ENCODE data around the gene ETFA.

Gene ETFA

GRCh38 chr15:76221085-76221767, 90.0 kb downstream of the ETFA start:
- DNase-seq (ENCODE audit: low read depth in 1 of 2, low spot score in 1 of 2): no peak

DNA sequence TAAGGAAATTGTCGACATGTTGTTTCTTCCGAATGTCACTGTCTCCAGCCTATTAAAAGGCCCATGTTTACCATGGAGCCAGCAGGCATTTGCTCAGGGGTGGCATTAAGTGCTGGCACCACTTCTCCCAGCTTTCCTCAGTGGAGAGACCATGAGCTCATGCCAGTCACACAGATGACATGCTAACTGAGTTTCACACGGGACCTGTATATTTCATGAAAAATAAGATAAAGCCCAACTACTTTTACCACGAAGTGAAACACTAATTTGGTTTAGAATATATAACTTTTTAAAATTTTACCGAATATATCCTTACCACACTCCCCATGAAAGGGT, 93.4 kb downstream of the ETFA start:
- no peak for DNase-seq (ENCODE audit: low read depth in 1 of 2, low spot score in 1 of 2)

DNA sequence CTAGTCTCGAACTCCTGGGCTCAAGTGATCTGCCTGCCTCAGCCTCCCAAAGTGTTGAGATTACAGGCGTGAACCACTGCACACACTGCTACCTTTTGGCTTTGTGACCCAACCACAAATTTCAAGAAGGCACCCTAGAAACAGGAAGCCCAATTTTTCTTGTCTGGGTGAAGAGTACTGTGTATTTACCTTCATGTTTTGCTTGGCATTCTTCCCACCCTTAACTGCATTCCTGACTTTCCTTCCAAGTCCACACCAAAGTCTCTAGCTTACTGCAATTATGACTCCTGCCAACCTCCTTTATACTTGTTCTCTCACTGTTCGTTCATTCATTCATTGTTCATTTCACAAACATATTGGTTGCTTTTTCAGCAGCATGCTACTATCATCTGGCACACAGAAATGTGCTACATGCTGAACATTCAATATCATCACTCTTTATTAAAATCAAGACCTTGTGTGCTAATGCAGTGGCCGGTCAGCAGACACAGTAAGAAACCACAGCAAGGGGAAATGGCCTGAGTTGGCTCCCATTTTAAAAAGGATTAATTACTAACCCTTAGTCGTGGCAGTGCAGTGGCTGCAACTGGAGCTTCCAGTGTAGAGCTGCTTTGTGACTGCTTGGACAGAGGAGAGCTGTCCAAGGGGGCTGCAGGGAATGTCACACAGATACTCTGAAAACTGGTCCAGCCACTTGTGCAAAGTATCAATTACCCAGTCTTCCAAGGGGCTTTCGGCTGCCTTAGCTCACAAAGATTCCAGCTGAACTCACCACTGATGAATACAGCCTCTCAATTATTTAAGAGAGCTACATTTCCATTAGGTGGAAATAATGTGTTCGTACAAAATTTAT, 94.0 kb downstream of the ETFA start:
- no peak for DNase-seq (ENCODE audit: low read depth in 1 of 2, low spot score in 1 of 2)

- no peak for DNase-seq (ENCODE audit: low read depth in 1 of 2, low spot score in 1 of 2)
Observed at GRCh38 chr15:76215634-76216033, 95.6 kb downstream of the ETFA start.

- DNase-seq (ENCODE audit: low read depth in 1 of 2, low spot score in 1 of 2): no peak
Observed at GRCh38 chr15:76209942-76210341, 101.3 kb downstream of the ETFA start.

- no peak for DNase-seq (ENCODE audit: low read depth in 1 of 2, low spot score in 1 of 2)
Observed at GRCh38 chr15:76209523-76209922, 101.7 kb downstream of the ETFA start.

DNA sequence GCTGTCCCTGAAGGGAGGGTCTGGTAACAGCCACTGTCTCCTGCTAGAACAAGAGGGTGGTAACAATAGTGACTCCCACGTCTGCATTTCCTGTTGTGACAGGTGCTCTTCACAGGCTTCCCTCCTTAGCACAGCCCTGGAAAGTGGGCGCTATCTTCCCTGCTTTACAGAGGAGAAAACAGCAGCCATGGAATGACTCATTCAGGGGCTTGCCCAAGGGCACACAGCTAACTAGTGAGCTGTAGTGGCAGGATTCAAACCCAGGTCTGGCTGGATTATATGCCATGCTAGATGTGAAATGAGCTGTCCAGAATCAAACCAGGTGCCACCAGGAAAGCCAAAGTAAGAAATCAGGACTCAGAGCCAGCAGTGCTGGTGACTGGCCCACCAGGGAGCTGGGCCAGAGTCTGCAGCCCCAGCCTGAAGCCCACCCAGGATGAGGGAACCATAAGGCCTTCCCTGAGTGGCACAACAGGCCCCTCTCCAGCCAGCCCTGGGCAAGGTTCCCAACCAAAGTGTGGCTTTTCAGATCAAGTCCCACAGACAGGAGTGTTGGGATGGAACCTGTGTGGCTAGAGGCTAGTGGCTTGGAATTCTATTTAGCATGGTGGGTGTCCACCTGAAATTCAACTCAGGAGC, 102.4 kb downstream of the ETFA start:
- no peak for DNase-seq (ENCODE audit: low read depth in 1 of 2, low spot score in 1 of 2)

DNA sequence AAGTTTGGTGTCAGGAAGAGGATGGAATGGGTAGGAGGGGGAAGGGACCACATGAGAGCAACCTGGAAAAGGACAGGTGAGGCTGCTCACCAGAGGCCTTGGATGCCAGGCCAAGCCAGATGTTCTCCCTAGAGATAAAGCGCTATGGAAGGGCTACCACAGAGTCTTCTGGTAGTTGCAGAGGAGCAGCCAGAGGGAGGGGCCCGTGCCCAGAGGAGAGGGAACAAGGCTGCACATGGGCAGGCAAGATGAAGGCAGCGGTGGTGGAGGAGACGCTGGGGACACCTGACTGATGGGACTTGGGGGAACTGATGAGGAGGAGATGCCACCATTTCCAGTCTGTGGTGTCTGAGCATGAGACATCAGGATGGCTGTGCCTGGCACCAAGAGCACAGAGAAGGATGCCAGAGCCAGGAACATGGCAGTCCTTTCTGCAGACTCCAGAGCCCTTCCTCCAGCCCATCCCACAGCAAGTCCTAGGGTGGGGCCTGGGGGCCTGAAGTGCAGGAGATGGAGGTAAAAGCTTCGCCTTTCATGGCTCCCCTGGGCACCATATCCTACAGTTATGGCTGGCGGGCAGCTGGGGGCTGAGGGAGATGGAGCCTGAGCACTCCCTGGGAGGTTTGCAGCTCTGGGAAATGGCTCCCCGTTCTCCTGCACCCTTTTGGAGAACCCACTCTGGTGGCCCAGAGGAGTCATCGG, 103.0 kb downstream of the ETFA start:
- DNase-seq (ENCODE audit: low read depth in 1 of 2, low spot score in 1 of 2): no peak

DNA sequence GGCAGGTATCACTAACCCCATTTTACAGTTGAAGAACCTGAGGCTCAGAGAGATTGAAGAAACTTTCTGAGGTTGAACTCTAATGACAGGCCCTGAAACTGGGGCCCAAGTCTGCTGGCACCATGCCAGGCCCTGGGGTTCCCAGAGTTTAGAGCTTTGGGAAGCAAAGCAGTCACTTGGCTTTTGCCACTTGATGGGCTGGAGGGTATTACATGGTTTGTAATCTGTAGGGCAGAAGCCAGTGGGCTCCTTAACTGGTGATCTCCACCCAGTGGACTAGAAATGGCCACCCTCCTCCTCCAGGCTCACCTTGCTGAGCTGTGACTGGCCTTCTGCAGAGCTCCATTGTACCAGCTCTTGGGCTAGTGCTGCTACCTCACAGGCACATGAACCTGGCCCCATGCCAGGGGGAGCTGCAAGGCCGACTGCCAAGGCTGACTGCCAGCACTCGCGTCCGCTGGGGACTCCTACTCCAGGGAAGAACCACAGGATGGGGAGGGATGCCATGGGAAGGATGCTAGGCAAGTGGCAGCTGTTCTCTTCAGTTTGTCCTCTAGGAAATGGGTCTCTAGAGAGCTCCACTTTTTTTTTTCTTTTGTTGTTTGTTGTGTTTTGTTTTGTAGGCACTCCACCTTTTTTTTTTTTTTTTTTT, 104.8 kb downstream of the ETFA start:
- DNase-seq (ENCODE audit: low read depth in 1 of 2, low spot score in 1 of 2): no peak

GRCh38 chr15:76204916-76205460, 106.3 kb downstream of the ETFA start:
- no peak for DNase-seq (ENCODE audit: low read depth in 1 of 2, low spot score in 1 of 2)

GRCh38 chr15:76204109-76204845, 107.0 kb downstream of the ETFA start:
- DNase-seq (ENCODE audit: low read depth in 1 of 2, low spot score in 1 of 2): no peak

GRCh38 chr15:76203346-76204108, 107.7 kb downstream of the ETFA start:
- DNase-seq (ENCODE audit: low read depth in 1 of 2, low spot score in 1 of 2): no peak

DNA sequence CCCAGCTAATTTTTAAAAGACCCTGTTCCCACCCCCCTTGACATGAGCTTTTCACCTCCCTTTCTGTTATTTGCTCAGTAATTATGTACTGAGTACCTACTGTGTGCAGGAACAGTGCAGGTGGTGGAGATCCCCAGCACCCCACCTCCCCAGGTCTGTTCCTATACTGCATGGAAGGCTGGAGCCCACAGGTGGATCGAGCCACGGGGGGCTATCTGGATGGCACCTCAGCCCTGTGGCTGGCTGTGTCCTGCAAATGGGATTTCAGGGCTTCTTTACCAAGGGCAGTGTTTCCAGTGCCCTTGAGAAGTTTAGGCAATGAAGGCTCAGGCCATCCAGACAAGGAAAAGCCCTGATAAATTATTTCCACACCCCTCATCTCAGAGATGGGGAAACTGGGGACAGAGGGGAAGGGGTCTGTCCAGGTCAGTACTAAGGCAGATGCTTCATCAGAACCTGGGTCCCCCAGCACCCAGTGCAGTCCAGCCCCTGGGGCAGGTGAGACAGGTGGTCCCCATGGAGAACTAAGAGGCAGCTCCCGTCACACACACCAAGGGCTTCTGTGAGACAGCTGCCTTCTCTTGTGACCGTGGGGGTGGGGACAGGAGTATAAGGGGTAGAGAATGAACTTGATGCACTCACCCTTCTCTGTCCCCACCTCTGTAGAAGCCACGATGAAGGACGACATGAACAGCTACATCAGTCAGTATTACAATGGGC, 109.6 kb downstream of the ETFA start:
- no peak for DNase-seq (ENCODE audit: low read depth in 1 of 2, low spot score in 1 of 2)

DNA sequence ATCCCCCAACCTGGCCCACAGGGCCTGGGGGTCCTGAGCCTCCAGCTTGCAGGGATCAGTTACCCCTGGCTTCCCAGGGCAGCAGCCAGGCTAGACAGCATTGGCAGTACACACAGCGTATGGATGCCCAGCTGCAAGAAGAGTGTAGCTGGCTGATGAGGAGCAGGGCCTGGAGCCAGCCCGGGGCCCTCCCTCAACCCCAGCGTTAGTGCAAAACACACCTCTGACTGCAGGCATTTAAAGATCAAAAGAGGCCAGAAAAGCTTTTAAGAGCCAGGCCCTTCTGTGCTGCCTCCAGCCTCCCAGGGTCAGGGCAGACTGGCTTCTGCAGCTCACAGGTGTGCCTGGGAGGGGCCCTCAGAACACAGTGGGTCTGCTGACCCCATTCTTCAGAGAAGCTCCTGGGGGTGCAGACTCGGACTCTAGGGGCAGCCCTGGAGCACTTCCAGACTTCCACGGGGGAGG, 110.6 kb downstream of the ETFA start:
- no peak for DNase-seq (ENCODE audit: low read depth in 1 of 2, low spot score in 1 of 2)

DNA sequence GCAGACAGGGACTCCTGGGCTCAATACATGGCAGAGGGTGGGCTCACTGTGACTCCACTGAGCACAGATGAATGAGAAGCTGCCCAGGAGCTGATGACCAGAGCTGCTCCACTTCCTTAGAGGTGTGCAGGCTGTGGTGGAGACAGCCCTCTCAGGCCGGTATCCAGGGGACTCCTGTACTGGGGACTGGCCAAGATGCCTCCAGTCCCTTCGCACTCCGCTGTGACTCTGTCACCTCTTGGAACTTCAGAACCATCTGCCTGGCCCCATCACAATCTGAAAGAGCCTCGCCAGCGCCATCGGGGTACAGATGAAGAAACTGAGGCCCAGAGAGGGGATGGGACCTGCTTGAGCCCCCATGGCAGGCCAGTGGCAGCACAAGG, 111.2 kb downstream of the ETFA start:
- DNase-seq (ENCODE audit: low read depth in 1 of 2, low spot score in 1 of 2): no peak

DNA sequence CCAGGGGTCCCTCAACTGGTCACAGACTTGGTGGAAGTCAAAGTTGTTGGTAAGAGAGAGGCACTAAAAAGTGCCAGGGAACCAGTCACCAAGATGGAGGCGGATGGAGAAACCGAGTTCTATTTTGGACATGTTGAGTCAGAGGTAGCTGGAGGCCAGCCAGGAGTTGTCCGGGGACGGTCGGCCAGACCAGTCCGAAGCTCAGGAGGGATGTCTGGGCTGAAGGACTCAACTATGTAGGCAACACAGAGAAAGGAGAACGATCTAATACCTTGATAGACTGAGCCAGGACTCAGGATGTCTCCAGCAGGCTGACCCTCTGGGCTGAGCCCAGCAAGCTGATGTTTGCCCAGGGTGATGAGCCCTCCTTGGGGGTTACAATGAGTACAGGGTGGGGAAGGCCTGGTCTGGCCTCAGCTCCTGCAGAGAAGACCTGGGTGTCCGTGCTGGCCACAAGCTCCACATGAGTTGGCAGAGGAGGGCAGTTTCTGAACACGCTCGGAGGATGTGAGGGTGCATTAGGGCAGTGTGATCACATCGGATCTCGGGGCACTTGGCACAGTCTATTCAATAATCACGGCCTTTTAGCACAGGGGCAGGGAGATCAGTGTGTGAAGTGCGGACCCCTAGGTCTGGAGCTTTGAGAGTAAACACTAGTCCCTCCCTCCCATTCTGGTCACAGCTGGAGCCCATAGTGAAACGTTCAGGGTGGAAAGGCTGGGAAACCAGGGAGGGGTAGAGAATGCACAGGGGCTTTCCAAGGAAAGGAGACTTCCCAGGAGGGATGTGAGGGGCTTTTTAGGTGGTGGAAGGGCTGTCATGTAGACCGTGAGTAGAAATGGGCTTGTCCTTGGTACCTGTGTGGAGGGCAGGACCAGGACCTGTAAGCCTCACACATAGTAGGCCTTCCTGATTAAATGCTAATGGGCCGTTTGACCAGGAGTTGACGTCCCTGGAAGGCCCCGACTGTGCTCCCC, 111.9 kb downstream of the ETFA start:
- DNase-seq (ENCODE audit: low read depth in 1 of 2, low spot score in 1 of 2): no peak

DNA sequence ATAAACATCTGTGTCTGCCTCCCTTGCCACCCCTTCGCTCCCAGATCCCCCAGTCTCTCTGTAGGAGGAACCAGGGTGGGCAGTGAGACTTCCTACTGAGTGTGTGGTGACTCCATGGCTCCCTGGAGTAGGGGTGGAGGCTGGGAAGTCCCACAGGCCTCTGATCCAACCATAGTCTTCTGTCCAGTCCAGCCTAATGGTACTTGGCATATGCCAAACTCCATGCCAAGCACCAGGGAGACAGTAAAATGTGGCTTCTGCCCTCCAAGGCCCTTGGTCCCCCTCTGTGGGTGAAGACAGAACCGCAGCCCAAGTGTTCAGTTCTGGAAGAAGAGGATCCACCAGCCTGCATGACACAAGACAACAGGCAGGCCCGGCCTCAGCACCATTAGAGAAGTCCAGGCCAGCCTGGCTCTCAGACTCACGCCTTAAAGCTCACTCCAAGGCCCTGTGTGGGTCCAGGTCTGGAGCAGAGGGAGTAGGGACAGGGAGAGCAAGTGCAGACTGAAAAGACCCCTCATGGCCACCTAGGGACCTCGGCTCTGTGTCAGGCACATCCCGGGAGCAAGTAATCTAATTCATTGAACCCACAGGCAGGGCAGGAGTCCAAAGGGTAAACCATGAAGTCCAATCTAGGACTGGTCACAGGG, 112.7 kb downstream of the ETFA start:
- no peak for DNase-seq (ENCODE audit: low read depth in 1 of 2, low spot score in 1 of 2)
